ENCODE results near the gene WDFY2.

Gene WDFY2

DNA sequence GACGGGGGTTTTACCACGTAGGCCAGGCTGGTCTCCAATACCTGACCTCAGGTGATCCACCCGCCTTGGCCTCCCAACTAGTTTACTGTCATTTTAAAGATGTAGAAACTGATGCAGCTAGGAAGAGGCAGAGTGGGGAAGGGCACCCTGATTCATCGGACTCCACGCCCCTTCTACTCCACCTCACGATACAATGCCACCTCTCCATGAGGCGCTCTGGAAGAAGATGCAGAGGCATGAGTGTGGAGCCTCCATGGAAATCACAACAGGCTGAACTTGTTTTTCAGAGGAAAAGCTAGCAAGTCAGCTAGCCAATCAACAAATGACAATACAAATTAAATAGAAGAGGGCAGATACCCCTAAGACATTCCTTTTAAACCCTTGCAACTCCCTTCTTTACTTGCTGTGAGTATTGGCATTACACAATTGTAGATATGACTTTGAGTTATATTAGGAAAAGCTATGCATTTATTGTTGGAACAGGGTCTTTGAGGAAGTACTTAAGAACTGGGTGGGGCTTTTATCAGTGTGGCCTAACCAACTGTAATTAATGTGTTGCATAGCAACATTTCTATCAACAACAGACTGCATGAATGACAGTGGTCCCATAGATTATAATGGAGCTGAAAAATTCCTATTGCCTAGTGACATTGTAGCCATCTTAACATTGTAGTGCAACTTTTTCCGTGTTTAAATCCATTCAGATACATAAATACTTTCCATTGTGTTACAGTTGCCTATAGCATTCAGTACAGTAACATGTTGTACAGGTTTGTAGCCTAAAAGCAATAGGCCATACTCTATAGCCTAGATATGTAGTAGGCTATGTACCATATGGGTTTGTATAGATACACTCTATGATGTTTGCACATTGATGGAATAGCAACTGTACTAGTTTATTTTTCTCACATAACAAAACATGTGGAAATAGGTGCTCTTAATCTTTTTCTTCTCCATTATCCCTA lies 17.6 kb downstream of the WDFY2 start:
- no peak for DNase-seq (ENCODE audit: low read depth in 2 of 2)

DNA sequence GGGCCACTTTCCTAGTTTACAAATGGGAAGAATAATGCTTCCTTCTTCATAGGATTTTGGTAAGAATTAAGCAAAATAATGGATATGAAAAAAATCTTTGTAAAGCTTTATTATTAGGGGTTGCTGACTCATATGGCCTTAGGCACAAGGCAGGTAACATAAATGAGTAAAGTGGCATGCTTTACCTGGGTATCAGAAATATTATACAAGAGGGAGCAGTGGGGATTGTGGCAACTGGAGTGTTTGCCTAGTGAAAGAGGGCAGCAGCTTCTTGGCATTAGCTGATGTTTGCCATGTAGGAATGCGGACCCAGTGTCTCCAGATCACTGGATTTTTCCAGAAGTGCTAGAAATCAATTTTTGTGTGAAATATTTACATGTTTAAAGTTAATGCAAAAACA lies 19.5 kb downstream of the WDFY2 start:
- DNase-seq (ENCODE audit: low read depth in 2 of 2), result no peak

DNA sequence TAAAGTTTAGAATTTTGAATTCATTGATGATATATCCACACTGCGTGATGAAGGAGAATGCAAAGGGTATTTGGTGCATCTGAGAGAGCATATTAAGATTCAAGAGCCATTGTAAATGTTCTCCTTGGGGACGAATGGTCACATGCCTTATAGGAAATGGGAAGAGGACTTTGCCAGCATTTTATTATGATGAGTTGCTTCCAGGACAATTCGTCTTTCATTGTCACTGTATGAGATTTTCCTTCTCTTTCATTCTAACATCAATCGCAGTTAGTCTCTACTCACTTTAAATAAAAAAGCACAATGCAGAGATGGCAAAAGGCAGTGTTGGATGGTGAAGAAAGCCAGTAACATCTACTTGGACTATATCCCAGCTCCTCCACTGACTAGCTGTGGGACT lies 21.4 kb downstream of the WDFY2 start:
- DNase-seq (ENCODE audit: low read depth in 2 of 2), result no peak

DNA sequence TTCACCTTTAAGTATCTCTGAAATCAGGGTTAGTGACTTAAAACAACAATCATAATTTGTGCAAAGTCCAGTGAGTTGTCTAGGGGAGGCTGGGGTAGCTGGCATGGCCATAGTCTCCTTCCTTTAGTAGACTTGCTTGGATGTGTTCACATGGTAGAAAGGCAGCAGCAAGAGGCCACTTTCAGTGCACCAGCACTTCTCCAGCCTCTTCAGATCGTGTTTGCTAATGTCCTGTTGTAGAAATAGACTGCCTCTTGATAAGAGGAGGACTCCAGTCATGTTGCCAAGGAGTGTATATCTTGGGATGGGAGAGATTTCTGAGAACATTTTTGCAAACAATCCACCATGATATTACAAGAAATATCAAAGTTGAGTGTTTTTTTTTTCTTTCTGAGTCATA lies 22.9 kb downstream of the WDFY2 start:
- no peak for DNase-seq (ENCODE audit: low read depth in 2 of 2)

DNA sequence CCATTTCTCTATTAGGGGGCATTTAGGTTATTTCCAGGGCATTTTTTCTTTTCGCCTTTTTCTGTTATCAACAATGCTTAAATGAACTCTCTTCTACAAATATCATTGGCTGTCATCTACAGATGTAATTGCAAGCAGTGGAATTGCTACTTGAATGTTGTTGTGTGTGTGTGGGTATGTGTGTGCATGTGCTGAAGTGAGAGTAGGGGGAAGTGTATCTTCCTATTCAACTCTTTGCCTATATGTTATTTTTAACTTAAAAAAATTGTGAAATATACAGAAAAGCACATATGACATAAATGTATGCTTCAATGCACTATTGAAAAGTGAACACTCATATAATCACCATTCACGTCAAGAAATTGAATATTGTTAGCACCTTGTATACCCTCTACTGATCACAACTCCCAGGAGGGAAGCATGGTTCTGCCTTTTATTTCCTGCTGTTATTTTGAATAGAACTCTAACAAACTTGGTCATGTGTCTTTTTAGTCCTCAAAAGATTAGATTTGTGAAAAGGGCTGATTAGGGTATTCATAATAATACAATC lies 24.7 kb downstream of the WDFY2 start:
- DNase-seq (ENCODE audit: low read depth in 2 of 2), result no peak

GRCh38 chr13:51612867-51613266 lies 28.6 kb downstream of the WDFY2 start:
- no peak for DNase-seq (ENCODE audit: low read depth in 2 of 2)

DNA sequence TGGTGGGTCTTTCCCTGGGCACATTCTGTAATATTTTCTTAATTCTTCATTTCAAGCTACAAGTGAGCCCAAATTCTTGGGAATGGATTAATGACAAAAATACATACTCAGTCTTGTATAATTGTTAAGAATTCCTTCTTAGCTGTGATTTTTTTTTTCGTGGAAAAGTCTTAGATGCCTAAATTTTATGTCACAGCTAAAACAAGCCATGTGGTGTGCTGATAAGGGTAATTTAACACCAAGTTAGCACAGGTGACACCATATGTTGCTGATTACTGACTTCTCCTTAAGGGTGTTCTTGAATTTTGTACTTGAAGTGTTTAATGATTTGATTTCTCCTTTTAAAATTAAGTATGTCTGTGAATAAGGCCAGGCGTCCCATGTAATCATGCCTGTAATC lies 29.3 kb downstream of the WDFY2 start:
- no peak for DNase-seq (ENCODE audit: low read depth in 2 of 2)

DNA sequence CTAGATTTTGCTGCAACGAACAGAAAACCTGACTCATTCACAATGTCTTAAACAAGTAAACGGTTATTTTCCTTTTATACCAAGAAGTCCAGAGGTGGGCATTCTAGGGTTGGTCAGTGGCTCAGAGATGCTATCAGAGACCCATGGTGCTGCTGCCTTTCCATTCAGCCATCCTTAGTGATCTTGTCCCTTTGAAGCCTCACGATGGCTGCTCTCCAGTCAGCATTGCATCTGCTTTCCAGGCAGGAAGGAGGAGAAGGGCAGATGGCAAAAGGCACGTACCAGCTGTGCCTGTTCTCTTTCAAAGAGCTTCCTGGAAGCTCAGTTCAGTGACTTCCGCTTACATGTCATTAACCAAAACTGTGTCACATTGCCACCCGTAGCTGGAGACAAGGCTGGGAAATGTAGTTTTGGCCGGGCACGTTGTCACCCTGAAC lies 30.1 kb downstream of the WDFY2 start:
- DNase-seq (ENCODE audit: low read depth in 2 of 2), result peak in 1 of 2 donors; percentile 16

DNA sequence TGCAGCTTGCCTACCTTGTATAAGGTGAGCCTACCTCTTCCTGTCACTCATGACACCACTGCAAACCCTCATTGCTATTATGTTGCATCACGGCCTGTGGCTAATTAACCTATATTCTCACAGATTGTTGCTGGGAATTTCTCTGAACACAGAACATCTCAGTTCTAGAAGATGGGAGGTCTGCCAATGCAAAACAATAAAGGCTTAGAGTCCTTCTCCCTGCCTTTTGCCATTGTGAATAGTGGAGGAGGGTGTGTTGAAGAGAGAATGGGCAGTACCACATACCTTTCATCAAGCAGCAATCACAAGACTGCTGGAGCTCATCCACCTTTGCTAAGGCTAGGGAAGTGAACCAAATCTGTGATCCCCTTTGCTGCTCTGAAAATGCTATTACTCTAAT lies 34.4 kb downstream of the WDFY2 start:
- no peak for DNase-seq (ENCODE audit: low read depth in 2 of 2)

DNA sequence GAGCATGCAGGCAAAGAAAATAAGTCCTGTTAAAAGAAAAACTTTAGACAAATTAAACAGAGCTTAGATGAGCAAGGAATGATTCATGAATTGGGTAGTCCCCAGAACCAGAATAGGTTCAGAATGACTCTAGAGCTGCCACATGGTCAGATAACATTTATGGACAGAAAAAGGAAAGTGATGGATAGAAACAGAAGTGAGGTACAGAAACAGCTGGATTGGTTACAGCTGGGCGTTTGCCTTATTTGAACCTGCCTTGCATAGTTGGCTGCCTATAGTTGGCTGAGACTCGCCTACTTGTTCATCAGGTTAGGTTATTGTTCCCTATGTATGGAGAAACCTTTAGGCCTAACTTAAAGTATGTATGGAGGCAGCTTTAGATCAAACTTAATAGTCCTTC lies 35.4 kb downstream of the WDFY2 start:
- no peak for DNase-seq (ENCODE audit: low read depth in 2 of 2)

DNA sequence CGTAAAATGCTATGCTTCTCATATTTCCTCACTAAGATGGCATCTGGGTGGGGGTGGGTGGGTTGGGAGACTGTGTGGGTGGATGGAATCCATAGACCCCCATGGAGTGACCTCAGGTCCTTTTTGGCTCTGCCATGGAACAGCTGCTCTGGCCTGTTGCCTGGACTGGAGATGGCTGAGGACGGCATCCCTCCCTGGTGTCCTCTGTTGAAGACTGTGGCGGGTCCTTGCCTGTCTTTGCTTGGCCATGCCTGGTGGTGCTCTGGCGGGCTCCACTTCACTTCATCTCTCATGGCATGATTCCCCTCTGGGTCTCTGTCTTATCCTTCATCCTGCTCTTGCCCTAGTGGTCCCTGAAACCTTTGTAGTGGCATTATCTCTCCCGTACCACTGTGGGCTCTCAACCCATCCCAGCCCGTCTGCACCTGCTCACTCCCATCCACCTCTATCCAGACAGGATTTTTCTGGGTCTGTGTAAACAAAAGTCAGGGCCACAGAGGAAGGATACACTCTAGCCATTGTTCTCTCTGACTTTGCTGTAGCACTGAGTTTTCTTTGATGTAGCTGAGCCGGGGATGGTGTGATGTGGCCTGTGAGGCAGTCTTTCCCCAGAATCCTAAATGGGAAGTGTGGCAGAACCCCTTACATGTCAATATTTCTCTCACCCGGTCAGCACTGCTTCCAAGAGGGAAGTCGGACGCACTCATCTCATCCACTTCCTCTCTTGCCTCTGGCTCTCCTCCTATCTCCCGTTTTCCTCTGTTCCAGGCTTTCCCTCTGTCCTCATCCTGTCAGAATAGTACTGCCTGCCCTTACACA lies 36.1 kb downstream of the WDFY2 start:
- DNase-seq (ENCODE audit: low read depth in 2 of 2), result no peak

DNA sequence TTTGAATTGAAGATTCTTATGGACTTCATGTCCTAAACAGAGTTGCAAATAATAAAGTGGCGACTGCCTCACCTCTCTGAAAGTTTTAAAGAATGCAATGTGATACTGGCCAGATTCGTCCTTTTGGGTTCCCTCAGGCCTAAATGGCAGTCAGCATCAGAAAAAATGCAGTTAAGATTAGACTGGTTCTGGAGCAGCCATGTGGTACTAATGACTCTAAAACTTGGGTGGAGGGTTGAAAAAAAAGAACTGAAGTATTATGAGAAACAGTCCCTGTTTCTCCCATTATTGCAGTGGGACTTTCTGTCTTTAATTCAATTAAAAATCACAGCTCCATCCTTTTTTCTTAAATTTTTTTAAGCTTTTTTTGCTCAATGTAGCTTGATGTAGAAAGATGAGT lies 37.3 kb downstream of the WDFY2 start:
- DNase-seq (ENCODE audit: low read depth in 2 of 2), result no peak

DNA sequence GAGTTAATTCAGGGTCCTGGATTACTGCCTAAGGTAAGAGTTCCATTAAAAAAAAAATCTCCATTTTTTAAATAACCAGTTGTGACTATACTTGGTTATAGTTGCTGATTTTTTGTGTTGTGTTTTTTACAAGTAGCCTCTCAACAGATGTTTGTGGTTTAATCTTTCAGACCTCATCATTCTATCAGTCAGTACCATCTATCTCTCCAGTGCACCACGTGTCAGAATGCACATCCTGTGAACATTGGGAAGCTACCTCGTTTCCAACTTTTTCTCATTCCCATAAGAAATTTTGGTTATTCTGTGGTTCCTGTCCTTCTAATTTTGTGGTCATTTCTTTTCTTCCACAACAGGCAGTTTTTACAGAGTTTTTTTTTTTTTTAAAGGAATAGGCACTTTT lies 39.2 kb downstream of the WDFY2 start:
- no peak for DNase-seq (ENCODE audit: low read depth in 2 of 2)

DNA sequence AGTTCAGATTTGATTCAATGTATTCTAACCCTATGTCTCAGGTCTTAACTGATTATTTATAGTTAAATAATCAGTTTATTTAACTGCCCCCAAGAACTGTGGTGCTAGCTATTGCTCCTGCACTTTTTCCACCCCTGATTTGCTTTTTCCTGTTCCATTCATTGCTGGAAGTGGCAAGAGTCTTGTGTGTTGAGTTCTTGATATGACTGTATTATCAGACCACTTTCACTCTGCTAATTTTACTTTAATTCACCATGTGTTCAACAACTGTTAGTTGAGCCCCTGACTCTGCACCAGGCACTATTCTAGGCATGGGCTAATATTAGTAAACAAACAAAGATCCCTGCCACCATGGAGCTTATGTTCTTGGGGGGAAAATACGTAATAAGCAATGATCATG lies 39.9 kb downstream of the WDFY2 start:
- DNase-seq (ENCODE audit: low read depth in 2 of 2), result no peak

DNA sequence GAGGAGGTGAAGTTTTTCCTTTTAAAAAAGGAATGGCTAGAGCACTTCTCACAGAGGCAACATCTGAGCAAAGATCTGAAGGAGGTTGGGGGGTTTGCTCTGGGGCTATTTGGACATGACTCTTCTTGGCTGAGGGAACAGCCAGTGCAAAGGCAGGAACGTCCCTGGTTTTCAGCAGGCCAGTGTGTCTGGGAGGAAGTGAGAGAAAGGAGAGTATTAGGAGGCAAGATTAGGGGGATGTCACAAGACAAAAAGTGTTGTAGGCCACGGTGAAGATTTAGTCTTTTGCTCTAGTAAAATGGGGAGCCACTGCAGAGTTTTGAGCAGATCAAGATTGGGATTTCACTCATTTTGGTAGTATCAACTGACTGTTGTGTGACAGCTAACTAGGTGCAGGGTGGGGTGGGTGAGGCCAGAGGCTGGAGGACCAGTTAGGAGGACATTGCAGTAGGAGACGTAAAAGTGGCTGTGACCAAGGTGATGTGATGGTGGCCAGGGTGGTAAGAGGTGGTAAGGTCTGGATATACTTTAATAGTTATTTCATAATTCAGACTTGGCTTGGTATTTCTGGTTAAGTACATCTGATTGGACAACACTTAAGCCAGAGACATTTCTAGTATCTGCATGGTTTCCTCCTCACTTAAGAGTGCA lies 40.6 kb downstream of the WDFY2 start:
- DNase-seq (ENCODE audit: low read depth in 2 of 2), result no peak

DNA sequence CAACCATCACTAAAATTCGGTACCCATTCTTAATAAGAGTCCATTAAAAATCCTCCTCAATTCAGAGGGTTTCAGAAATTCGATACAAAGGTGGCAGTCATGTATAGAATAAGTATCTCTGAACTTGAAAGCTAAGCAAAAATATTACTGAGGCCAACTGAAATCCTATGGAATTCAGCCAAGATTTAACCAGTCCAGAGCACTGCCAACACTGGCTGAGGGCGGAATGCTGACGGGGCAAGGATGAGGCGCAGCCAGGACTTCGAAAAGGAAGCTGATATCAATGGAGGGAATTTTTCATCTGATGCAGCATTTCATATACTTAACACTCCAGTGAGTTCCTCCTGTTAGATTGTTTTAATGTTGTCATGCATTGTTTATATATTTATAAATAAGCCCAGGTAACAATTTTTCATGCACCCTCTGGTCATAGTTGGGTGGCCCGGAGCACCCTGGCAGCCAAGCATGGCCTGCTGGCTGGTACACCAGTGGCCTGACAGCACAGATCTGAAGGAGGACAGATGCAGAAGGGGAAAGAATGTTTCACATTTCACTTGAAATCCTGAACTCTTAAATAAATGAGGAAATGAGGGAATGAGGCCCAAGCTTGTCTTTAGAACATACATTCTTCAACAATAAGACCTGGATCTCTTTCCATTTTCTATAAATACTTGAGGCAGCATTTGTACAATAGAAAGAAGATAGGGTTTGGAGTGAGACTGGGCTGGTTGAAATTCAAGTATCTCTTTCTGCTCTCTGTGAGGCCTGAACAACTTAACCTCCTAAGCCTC lies 41.5 kb downstream of the WDFY2 start:
- no peak for DNase-seq (ENCODE audit: low read depth in 2 of 2)

- DNase-seq (ENCODE audit: low read depth in 2 of 2), result no peak
Observed at GRCh38 chr13:51626749-51627148, 42.5 kb downstream of the WDFY2 start.

DNA sequence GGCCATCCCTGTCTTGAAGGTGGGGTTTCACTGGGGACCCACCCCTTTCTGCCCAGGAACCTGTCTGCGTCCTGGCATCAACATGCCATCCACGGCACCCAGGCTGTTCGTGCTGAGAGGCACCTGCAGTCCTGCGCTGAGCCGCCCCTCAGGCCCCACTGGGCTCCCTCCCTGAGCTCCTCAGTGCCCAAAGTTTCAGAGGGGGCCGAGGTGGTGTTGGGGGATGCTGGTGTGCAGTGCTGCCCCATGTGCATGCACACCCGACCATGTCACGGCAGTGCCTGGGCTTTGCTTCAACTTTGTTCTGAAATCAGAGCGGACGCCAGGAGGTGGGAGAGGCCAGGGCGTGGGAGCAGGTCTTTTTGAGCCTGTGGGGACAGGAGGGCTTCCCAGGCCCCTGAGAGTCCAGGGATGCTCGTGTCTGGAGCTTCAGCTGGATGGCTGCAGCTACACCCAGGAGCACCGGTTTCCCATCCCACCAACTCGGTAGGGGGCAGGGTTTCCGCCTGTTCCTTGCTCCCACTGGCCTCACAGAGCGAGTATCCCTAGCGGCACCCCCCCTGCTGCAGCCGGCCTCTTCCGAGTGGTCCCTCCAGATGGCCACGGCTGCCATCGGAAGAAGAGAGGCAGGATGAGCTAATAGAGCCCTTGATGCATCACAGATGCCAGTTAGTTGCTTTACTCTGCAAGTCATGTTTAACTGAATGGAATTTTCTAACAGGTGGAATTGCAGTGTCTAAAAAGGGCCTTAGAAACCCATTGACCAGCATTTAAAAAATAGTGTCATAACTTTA lies 44.0 kb downstream of the WDFY2 start:
- no peak for DNase-seq (ENCODE audit: low read depth in 2 of 2)

- DNase-seq (ENCODE audit: low read depth in 2 of 2), result no peak
Observed at GRCh38 chr13:51629491-51630287, 45.4 kb downstream of the WDFY2 start.

GRCh38 chr13:51630288-51630615 lies 46.0 kb downstream of the WDFY2 start:
- DNase-seq (ENCODE audit: low read depth in 2 of 2), result no peak
